A673 (cell line): Measurements from ENCODE around the gene PLIN3.
"Not testable (repeated sequence)": the region's sequence is repeated elsewhere in the genome, so short reads cannot be mapped to it uniquely, and the experiment has no call there.

Experiments used
- EZH2 ChIP-seq: fragments of 200-600 bp; sonication (generic); IDR thresholded peaks from 2 replicates; pipeline ENCODE4 v1.6.1; 2017; ENCODE audit warnings: borderline replicate concordance, low read depth, mild to moderate bottlenecking, mixed read lengths, antibody characterized with exemption, low read length; ENCODE audit not compliant: poor library complexity, severe bottlenecking
- TF ChIP-seq, protein P1 (sequence below): fragments of 300-800, 200-600 bp; sonication (generic); conservative IDR thresholded peaks from 2 replicates; pipeline ENCODE4 v1.5.1; 2017; ENCODE audit warnings: low read depth, mild to moderate bottlenecking, antibody characterized with exemption, low read length, moderate library complexity, mixed read lengths

DNA sequence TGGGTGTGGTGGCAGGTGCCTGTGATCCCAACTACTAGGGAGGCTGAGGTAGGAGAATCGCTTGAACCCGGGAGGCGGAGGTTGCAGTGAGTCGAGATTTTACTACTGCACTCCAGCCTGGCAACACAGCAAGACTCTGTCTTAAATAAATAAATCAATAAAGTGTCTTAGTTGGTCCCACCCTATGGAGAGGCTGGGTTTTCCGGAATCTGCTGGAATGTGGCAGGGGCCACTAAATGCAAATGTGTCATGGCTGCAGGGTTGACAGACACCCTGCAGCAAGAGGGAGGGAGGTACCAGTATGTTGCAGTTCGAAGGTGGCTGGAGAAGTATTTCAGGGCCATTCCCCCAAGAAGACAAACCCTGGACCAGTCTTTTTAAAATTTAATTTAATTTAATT, 17.5 kb upstream of the PLIN3 start:
- TF ChIP-seq, protein P1, sequence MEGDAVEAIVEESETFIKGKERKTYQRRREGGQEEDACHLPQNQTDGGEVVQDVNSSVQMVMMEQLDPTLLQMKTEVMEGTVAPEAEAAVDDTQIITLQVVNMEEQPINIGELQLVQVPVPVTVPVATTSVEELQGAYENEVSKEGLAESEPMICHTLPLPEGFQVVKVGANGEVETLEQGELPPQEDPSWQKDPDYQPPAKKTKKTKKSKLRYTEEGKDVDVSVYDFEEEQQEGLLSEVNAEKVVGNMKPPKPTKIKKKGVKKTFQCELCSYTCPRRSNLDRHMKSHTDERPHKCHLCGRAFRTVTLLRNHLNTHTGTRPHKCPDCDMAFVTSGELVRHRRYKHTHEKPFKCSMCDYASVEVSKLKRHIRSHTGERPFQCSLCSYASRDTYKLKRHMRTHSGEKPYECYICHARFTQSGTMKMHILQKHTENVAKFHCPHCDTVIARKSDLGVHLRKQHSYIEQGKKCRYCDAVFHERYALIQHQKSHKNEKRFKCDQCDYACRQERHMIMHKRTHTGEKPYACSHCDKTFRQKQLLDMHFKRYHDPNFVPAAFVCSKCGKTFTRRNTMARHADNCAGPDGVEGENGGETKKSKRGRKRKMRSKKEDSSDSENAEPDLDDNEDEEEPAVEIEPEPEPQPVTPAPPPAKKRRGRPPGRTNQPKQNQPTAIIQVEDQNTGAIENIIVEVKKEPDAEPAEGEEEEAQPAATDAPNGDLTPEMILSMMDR, result not testable (repeated sequence)
- TF ChIP-seq EZH2, result not testable (repeated sequence)
